Hepatocyte (in vitro differentiated cells): ENCODE measurements around the gene PPM1G. TPM values are rescaled to one million over a fixed set of nuclear protein-coding genes. Genes with fewer than 3 reads are reported as not detected.

Experiments used
- DNase-seq: peaks from one replicate; pipeline ENCODE4 v3.0.0-alpha.2; 2016; ENCODE audit warnings: low spot score
- H2AFZ ChIP-seq: fragments of 200-600 bp; sonication (generic); 2 replicates; pipeline ENCODE4 v1.6.0; 2016; ENCODE audit warnings: antibody characterized with exemption, mild to moderate bottlenecking
- H3K27ac ChIP-seq: fragments of 200-600 bp; sonication (generic); 2 replicates; pipeline ENCODE4 v1.5.1; 2016; ENCODE audit warnings: mild to moderate bottlenecking
- H3K27me3 ChIP-seq: fragments of 200-600 bp; sonication (generic); 2 replicates; pipeline ENCODE4 v1.6.1; 2016
- H3K36me3 ChIP-seq: fragments of 200-600 bp; sonication (generic); replicated peaks from 2 replicates; pipeline ENCODE4 v1.5.1; 2016; ENCODE audit warnings: low read depth; ENCODE audit not compliant: insufficient read depth
- H3K4me1 ChIP-seq: fragments of 200-600 bp; sonication (generic); 2 replicates; pipeline ENCODE4 v1.5.1; 2016; ENCODE audit warnings: mild to moderate bottlenecking, moderate library complexity; ENCODE audit not compliant: insufficient read depth
- H3K4me2 ChIP-seq: fragments of 200-600 bp; sonication (generic); 2 replicates; pipeline ENCODE4 v1.6.0; 2016
- H3K4me3 ChIP-seq: fragments of 200-600 bp; sonication (generic); 2 replicates; pipeline ENCODE4 v1.5.1; 2016; ENCODE audit warnings: mild to moderate bottlenecking
- H3K79me2 ChIP-seq: fragments of 200-600 bp; sonication (generic); 2 replicates; pipeline ENCODE4 v1.6.0; 2017; ENCODE audit warnings: mild to moderate bottlenecking
- H3K9me2 ChIP-seq: fragments of 200-600 bp; sonication (generic); replicated peaks from 2 replicates; pipeline ENCODE4 v1.6.0; 2017; ENCODE audit warnings: mild to moderate bottlenecking; ENCODE audit not compliant: insufficient read depth
- H3K9me3 ChIP-seq: fragments of 200-600 bp; sonication (generic); 2 replicates; pipeline ENCODE4 v1.5.1; 2016; ENCODE audit warnings: low read depth, mild to moderate bottlenecking
- H4K20me1 ChIP-seq: fragments of 200-600 bp; sonication (generic); 2 replicates; pipeline ENCODE4 v1.6.0; 2016; ENCODE audit warnings: mild to moderate bottlenecking; ENCODE audit not compliant: insufficient read depth, poor library complexity, severe bottlenecking
- EZH2 ChIP-seq: fragments of 200-600 bp; sonication (generic); IDR thresholded peaks from 2 replicates; pipeline ENCODE4 v1.6.1; 2016; ENCODE audit warnings: antibody characterized with exemption, mild to moderate bottlenecking, borderline replicate concordance
- EZH2phosphoT487 ChIP-seq: fragments of 200-600 bp; sonication (generic); IDR thresholded peaks from one replicate; pipeline ENCODE4 v1.6.1; 2018; ENCODE audit warnings: antibody characterized with exemption, mild to moderate bottlenecking, low read depth, moderate library complexity; ENCODE audit not compliant: unreplicated experiment, severe bottlenecking
- WGBS: methylation state at CpG from one replicate; pipeline ENCODE4 v1.1.6; 2016; ENCODE audit warnings: low lambda C conversion rate; ENCODE audit errors: missing lambda C conversion rate; 5-methylcytosine and 5-hydroxymethylcytosine counted together
- polyA plus RNA-seq: library from polyadenylated mRNA; unstranded; fragments of >200 nt; fragmentation: Nextera tagmentation; extraction: Ambion mirVana; gene quantifications from 2 replicates; pipeline ENCODE4 v1.2.1, GENCODE V29; 2016
- total RNA-seq: library from RNA; depleted of rRNA; stranded (reverse); fragments of >200 nt; gene quantifications from 2 replicates; pipeline ENCODE4 v1.2.3, GENCODE V29; 2014
- TF ChIP-seq, protein P1 (sequence below): fragments of 200-600 bp; sonication (generic); IDR thresholded peaks from 2 replicates; pipeline ENCODE4 v1.5.1; 2016; ENCODE audit warnings: antibody characterized with exemption, mild to moderate bottlenecking; ENCODE audit not compliant: poor library complexity

PPM1G gene
- total and polyA plus RNA-seq, 2 experiments from 2014 or later = 60.6 to 65.7 TPM

DNA sequence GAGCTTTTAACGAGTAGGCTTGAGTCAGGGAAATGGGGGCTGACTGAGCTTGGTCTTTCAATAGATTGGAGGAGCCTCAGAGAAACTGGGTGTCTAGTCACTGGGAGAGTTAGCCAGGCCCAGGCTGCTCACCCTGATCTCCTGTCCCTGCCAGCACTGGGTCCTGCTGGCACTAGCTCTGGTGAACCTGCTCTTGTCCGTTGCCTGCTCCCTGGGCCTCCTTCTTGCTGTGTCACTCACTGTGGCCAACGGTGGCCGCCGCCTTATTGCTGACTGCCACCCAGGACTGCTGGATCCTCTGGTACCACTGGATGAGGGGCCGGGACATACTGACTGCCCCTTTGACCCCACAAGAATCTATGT, 33.5 kb upstream of the PPM1G start:
- Histone ChIP-seq H2AFZ (peak overlapping the region; percentile 41), H3K79me2 (no peaks in the 10 kb centered on the region), H3K4me3 (no peak overlapping the region), H3K9me3 (no peaks in the 10 kb centered on the region), H4K20me1 (no peaks in the 10 kb centered on the region), H3K9me2 (no peaks in the 10 kb centered on the region), H3K27me3 (no peaks in the 10 kb centered on the region), H3K4me1 (peaks cover 4% of the 10 kb centered on the region), H3K4me2 (peak overlapping the region; percentile 79), H3K36me3 (no peaks in the 10 kb centered on the region), H3K27ac (peak overlapping the region; percentile 37)
- WGBS = 84% methylated on average over 6 of the region's 6 CpGs
- no peak for DNase-seq
- TF ChIP-seq, protein P1, sequence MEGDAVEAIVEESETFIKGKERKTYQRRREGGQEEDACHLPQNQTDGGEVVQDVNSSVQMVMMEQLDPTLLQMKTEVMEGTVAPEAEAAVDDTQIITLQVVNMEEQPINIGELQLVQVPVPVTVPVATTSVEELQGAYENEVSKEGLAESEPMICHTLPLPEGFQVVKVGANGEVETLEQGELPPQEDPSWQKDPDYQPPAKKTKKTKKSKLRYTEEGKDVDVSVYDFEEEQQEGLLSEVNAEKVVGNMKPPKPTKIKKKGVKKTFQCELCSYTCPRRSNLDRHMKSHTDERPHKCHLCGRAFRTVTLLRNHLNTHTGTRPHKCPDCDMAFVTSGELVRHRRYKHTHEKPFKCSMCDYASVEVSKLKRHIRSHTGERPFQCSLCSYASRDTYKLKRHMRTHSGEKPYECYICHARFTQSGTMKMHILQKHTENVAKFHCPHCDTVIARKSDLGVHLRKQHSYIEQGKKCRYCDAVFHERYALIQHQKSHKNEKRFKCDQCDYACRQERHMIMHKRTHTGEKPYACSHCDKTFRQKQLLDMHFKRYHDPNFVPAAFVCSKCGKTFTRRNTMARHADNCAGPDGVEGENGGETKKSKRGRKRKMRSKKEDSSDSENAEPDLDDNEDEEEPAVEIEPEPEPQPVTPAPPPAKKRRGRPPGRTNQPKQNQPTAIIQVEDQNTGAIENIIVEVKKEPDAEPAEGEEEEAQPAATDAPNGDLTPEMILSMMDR = no peak
- TF ChIP-seq EZH2phosphoT487 (no peak), EZH2 (no peak)

DNA sequence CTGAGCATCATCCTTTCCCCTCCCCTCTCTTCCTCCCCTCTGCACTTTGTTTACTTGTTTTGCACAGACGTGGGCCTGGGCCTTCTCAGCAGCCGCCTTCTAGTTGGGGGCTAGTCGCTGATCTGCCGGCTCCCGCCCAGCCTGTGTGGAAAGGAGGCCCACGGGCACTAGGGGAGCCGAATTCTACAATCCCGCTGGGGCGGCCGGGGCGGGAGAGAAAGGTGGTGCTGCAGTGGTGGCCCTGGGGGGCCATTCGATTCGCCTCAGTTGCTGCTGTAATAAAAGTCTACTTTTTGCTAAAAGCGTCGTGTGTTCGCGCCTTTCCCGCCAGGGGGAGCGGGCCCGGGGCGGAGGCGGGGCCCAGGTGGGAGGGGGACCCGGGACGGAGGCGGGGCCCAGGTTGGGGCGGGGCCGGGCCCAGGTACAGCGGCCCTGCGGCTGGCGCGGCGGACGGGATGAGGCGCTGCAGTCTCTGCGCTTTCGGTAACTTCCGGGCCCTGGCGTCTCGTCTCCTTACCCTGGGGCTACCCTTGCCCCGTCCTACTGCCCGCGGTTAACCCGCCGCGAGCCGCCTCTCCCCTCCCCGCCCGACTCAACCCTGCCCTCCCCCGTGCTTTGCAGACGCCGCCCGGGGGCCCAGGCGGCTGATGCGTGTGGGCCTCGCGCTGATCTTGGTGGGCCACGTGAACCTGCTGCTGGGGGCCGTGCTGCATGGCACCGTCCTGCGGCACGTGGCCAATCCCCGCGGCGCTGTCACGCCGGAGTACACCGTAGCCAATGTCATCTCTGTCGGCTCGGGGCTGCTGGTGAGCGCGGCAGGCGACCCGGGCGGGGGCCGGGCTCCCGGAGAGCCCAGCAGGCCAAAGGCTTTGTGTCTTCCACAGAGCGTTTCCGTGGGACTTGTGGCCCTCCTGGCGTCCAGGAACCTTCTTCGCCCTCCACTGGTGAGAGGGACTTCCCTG, 32.8 kb upstream of the PPM1G start, which contains the start of gene KRTCAP3:
TSS of gene KRTCAP3 (plus strand) at position 424 of the 962 bp plus-strand sequence. CDS start at position 456, 32 bp downstream.
- peak within 1 kb of the TSS; percentile 79 for H3K4me2 ChIP-seq
- H3K4me3 ChIP-seq = peak within 1 kb of the TSS; percentile 15
- H3K9me3 ChIP-seq = no peaks in the 10 kb centered on the region
- H3K27me3 ChIP-seq = no peaks in the 10 kb centered on the region
- peak within 1 kb of the TSS; percentile 37 for H3K27ac ChIP-seq
- no peaks in the 10 kb centered on the region for H3K9me2 ChIP-seq
- DNase-seq = peak; percentile 88
- TF ChIP-seq, protein P1 = peak; percentile 31
- TF ChIP-seq EZH2phosphoT487 = no peak
- TF ChIP-seq EZH2 = no peak
- peaks cover 4% of the 10 kb centered on the region for H3K4me1 ChIP-seq
- peak within 1 kb of the TSS; percentile 41 for H2AFZ ChIP-seq
- H3K79me2 ChIP-seq = no peaks in the 10 kb centered on the region
- no peaks in the 10 kb centered on the region for H3K36me3 ChIP-seq
- WGBS = 33% methylated on average over 48 of the region's 80 CpGs
- no peaks in the 10 kb centered on the region for H4K20me1 ChIP-seq

DNA sequence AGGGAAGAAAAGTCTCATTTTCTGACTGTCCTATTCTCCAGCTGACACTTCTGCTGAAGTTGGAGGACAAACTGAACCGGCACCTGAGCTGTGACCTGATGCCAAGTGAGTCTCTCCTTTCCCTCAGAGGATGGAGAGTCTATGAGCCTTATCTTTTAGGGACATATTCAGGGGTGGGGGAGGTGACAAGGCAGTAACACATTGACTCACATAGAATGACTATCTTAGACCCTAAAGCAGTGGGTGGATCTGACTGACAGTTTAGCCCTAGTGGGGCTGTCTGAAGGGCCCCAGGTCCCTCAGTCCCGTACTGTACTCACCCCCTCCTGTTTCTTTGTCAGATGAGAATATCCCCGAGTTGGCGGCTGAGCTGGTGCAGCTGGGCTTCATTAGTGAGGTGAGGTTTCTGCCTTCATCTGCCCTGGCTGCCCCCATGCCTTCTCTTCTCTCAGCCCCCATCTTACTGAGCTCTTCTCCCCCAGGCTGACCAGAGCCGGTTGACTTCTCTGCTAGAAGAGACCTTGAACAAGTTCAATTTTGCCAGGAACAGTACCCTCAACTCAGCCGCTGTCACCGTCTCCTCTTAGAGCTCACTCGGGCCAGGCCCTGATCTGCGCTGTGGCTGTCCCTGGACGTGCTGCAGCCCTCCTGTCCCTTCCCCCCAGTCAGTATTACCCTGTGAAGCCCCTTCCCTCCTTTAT, 32.0 kb upstream of the PPM1G start:
- H3K4me1 ChIP-seq = peaks cover 4% of the 10 kb centered on the region
- no peak overlapping the region for H2AFZ ChIP-seq
- H3K27me3 ChIP-seq = no peaks in the 10 kb centered on the region
- H3K4me3 ChIP-seq = no peak overlapping the region
- no peak overlapping the region for H3K4me2 ChIP-seq
- TF ChIP-seq, protein P1 = no peak
- no peak for TF ChIP-seq EZH2
- 82% methylated on average over 10 of the region's 10 CpGs for WGBS
- peaks cover under 1% of the 10 kb centered on the region for H4K20me1 ChIP-seq
- H3K36me3 ChIP-seq = no peaks in the 10 kb centered on the region
- no peak for DNase-seq
- no peaks in the 10 kb centered on the region for H3K9me3 ChIP-seq
- no peaks in the 10 kb centered on the region for H3K9me2 ChIP-seq
- H3K27ac ChIP-seq = no peak overlapping the region
- H3K79me2 ChIP-seq = no peaks in the 10 kb centered on the region
